ENCODE data around the gene ADAMTS12.
"Not testable (repeated sequence)": the region's sequence is repeated elsewhere in the genome, so short reads cannot be mapped to it uniquely, and the experiment has no call there.

The ADAMTS12 gene

DNA sequence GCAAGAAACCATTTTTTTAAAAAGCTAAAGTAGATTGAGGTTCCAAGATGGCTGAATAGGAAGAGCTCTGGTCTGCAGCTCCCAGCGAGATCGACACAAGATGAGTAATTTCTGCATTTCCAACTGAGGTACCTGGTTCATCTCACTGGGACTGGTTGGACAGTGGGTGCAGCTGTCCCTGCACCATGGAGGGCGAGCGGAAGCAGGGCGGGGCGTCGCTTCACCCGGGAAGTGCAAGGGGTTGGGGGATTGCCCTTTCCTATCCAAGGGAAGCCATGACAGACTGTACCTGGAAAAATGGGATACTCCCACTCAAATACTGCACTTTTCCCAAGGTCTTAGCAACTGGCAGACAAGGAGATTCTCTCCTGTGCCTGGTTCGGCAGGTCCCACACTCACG is 352.0 kb downstream of the ADAMTS12 start:
- H4K91ac ChIP-seq (ENCODE audit: low read length): not testable (repeated sequence)

GRCh38 chr5:33539212-33539611 is 352.6 kb downstream of the ADAMTS12 start:
- Histone ChIP-seq H3K4me3 (ENCODE audit: insufficient read depth in 1 of 2, low read depth in 1 of 2, low read length in 2 of 2) (no peak overlapping the region), H2BK120ac (ENCODE audit: low read depth, low read length) (no peak overlapping the region)
- 83% methylated on average over 1 of the region's 1 CpG for WGBS

More for the DNA sequence above, 352.0 kb downstream of the ADAMTS12 start:
- not testable (repeated sequence) for H3K27me3 ChIP-seq (ENCODE audit: control insufficient read depth in 1 of 2, insufficient read depth in 1 of 2, low read length in 2 of 2); DNase-seq; H3K4me2 ChIP-seq (ENCODE audit: low read length, poor library complexity, severe bottlenecking); H3K27ac ChIP-seq (ENCODE audit: low read length, poor library complexity, severe bottlenecking); H3K4me3 ChIP-seq (ENCODE audit: insufficient read depth in 1 of 2, low read depth in 1 of 2, low read length in 2 of 2); H2BK12ac ChIP-seq (ENCODE audit: low read length in 2 of 2); H2BK5ac ChIP-seq (ENCODE audit: low read depth, low read length, poor library complexity, severe bottlenecking); H3K79me1 ChIP-seq (replicated peaks; ENCODE audit: low read length, poor library complexity, severe bottlenecking); H3K18ac ChIP-seq (ENCODE audit: low read depth in 1 of 2, low read length in 2 of 2); H3K23ac ChIP-seq (ENCODE audit: low read length in 2 of 2); H3K4ac ChIP-seq (ENCODE audit: low read depth in 1 of 2, low read length in 2 of 2); H3K9me3 ChIP-seq (ENCODE audit: control insufficient read depth, low read length); H2BK120ac ChIP-seq (ENCODE audit: low read depth, low read length); H4K8ac ChIP-seq (ENCODE audit: low read length); H3K9ac ChIP-seq (ENCODE audit: low read length); H2AFZ ChIP-seq (ENCODE audit: low read depth, low read length); H2BK15ac ChIP-seq (ENCODE audit: low read depth, poor library complexity, severe bottlenecking); H3K14ac ChIP-seq (ENCODE audit: low read length in 2 of 2); H3K4me1 ChIP-seq (ENCODE audit: control insufficient read depth, insufficient read depth, low read depth, low read length); H2AK5ac ChIP-seq (ENCODE audit: low read length, severe bottlenecking)
- peaks cover 7 to 33% of the 10 kb centered on the region in 2 experiments for H3K36me3 ChIP-seq (ENCODE audit: control insufficient read depth in 1 of 2, insufficient read depth in 2 of 2, low read depth in 1 of 2, low read length in 2 of 2)
- WGBS: 96% methylated on average over 10 of the region's 10 CpGs

DNA sequence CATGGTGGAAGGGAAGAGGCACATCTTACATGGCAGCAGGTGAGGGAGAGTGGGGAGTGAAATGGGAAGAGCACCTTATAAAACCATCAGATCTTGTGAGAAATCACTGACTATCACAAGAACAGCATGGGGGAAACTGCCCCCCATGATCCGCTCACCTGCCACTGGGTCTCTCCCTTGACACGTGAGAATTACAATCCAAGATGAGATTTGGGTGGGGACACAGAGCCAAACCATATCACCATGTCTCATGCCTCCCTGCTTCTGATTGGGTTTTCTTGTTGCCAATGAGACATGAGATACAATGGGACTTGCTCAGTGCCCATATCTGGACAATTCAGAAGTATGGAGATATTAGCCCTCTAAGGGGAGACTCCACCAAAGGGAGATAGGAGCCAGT is 353.6 kb downstream of the ADAMTS12 start:
- Histone ChIP-seq H3K79me1 (replicated peaks; ENCODE audit: low read length, poor library complexity, severe bottlenecking) (peaks cover 11% of the 10 kb centered on the region), H3K4me1 (ENCODE audit: control insufficient read depth, insufficient read depth, low read depth, low read length) (no peaks in the 10 kb centered on the region), H3K4me3 (ENCODE audit: insufficient read depth in 1 of 2, low read depth in 1 of 2, low read length in 2 of 2) (no peak overlapping the region), H3K18ac (ENCODE audit: low read depth in 1 of 2, low read length in 2 of 2) (no peak overlapping the region), H4K91ac (ENCODE audit: low read length) (no peak overlapping the region), H3K14ac (ENCODE audit: low read length in 2 of 2) (no peak overlapping the region), H2AFZ (ENCODE audit: low read depth, low read length) (no peak overlapping the region), H3K36me3 (ENCODE audit: control insufficient read depth in 1 of 2, insufficient read depth in 2 of 2, low read depth in 1 of 2, low read length in 2 of 2) (peaks cover 11 to 49% of the 10 kb centered on the region in 2 experiments), H2AK5ac (ENCODE audit: low read length, severe bottlenecking) (no peak overlapping the region), H3K4me2 (ENCODE audit: low read length, poor library complexity, severe bottlenecking) (no peak overlapping the region), H3K27me3 (ENCODE audit: control insufficient read depth in 1 of 2, insufficient read depth in 1 of 2, low read length in 2 of 2) (no peaks in the 10 kb centered on the region), H2BK120ac (ENCODE audit: low read depth, low read length) (no peak overlapping the region), H3K27ac (ENCODE audit: low read length, poor library complexity, severe bottlenecking) (no peak overlapping the region), H4K8ac (ENCODE audit: low read length) (no peak overlapping the region), H3K23ac (ENCODE audit: low read length in 2 of 2) (no peak overlapping the region), H3K4ac (ENCODE audit: low read depth in 1 of 2, low read length in 2 of 2) (no peak overlapping the region), H2BK15ac (ENCODE audit: low read depth, poor library complexity, severe bottlenecking) (no peak overlapping the region), H2BK12ac (ENCODE audit: low read length in 2 of 2) (no peak overlapping the region), H3K9me3 (ENCODE audit: control insufficient read depth, low read length) (no peaks in the 10 kb centered on the region), H3K9ac (ENCODE audit: low read length) (no peak overlapping the region), H2BK5ac (ENCODE audit: low read depth, low read length, poor library complexity, severe bottlenecking) (no peak overlapping the region)
- DNase-seq: no peak
- 100% methylated on average over 2 of the region's 2 CpGs for WGBS

More at GRCh38 chr5:33539212-33539611, 352.6 kb downstream of the ADAMTS12 start:
- Histone ChIP-seq H3K36me3 (ENCODE audit: control insufficient read depth in 1 of 2, insufficient read depth in 2 of 2, low read depth in 1 of 2, low read length in 2 of 2) (peaks cover 8 to 39% of the 10 kb centered on the region in 2 experiments), H3K9ac (ENCODE audit: low read length) (no peak overlapping the region), H3K4ac (ENCODE audit: low read depth in 1 of 2, low read length in 2 of 2) (no peak overlapping the region), H2AFZ (ENCODE audit: low read depth, low read length) (no peak overlapping the region), H3K79me1 (replicated peaks; ENCODE audit: low read length, poor library complexity, severe bottlenecking) (peaks cover 8% of the 10 kb centered on the region), H2BK5ac (ENCODE audit: low read depth, low read length, poor library complexity, severe bottlenecking) (no peak overlapping the region), H3K4me1 (ENCODE audit: control insufficient read depth, insufficient read depth, low read depth, low read length) (no peaks in the 10 kb centered on the region), H4K91ac (ENCODE audit: low read length) (no peak overlapping the region), H2BK12ac (ENCODE audit: low read length in 2 of 2) (no peak overlapping the region), H3K9me3 (ENCODE audit: control insufficient read depth, low read length) (no peaks in the 10 kb centered on the region), H2AK5ac (ENCODE audit: low read length, severe bottlenecking) (no peak overlapping the region), H3K27me3 (ENCODE audit: control insufficient read depth in 1 of 2, insufficient read depth in 1 of 2, low read length in 2 of 2) (no peaks in the 10 kb centered on the region), H3K14ac (ENCODE audit: low read length in 2 of 2) (no peak overlapping the region), H3K27ac (ENCODE audit: low read length, poor library complexity, severe bottlenecking) (no peak overlapping the region), H3K4me2 (ENCODE audit: low read length, poor library complexity, severe bottlenecking) (no peak overlapping the region), H3K18ac (ENCODE audit: low read depth in 1 of 2, low read length in 2 of 2) (no peak overlapping the region), H4K8ac (ENCODE audit: low read length) (no peak overlapping the region), H2BK15ac (ENCODE audit: low read depth, poor library complexity, severe bottlenecking) (no peak overlapping the region), H3K23ac (ENCODE audit: low read length in 2 of 2) (no peak overlapping the region)
- DNase-seq: no peak

DNA sequence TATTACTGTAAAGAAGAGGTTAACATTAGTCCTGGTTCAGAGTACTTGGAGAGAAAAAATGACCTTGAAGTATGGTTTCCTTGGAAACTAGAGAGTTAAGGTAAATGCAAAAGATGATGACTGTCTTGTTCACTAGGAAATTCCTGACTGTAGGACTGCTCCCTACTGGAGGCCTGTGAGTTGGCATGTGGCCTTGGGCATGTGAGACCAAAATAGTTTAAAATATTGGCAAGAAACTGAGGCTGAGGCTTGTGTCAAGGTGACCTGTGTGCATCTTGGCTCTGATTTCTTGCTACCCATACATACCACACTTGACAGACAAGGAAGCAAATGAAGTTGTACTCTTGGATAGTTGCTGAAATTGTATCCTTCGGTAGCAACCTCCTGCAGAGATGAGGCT is 354.6 kb downstream of the ADAMTS12 start:
- H3K27ac ChIP-seq (ENCODE audit: low read length, poor library complexity, severe bottlenecking): no peak overlapping the region
- H3K4me2 ChIP-seq (ENCODE audit: low read length, poor library complexity, severe bottlenecking): no peak overlapping the region
- no peak overlapping the region for H4K8ac ChIP-seq (ENCODE audit: low read length)
- H2AFZ ChIP-seq (ENCODE audit: low read depth, low read length): no peak overlapping the region
- 89% methylated on average over 1 of the region's 1 CpG for WGBS
- no peaks in the 10 kb centered on the region for H3K9me3 ChIP-seq (ENCODE audit: control insufficient read depth, low read length)
- H2BK12ac ChIP-seq (ENCODE audit: low read length in 2 of 2): no peak overlapping the region
- H3K27me3 ChIP-seq (ENCODE audit: control insufficient read depth in 1 of 2, insufficient read depth in 1 of 2, low read length in 2 of 2): no peaks in the 10 kb centered on the region
- peaks cover 11% of the 10 kb centered on the region for H3K79me1 ChIP-seq (replicated peaks; ENCODE audit: low read length, poor library complexity, severe bottlenecking)
- no peak overlapping the region for H3K18ac ChIP-seq (ENCODE audit: low read depth in 1 of 2, low read length in 2 of 2)
- DNase-seq: no peak
- H3K4me1 ChIP-seq (ENCODE audit: control insufficient read depth, insufficient read depth, low read depth, low read length): no peaks in the 10 kb centered on the region
- no peak overlapping the region for H4K91ac ChIP-seq (ENCODE audit: low read length)
- no peak overlapping the region for H2BK5ac ChIP-seq (ENCODE audit: low read depth, low read length, poor library complexity, severe bottlenecking)
- no peak overlapping the region for H3K9ac ChIP-seq (ENCODE audit: low read length)
- no peak overlapping the region for H3K4me3 ChIP-seq (ENCODE audit: insufficient read depth in 1 of 2, low read depth in 1 of 2, low read length in 2 of 2)
- no peak overlapping the region for H2AK5ac ChIP-seq (ENCODE audit: low read length, severe bottlenecking)
- H3K36me3 ChIP-seq (ENCODE audit: control insufficient read depth in 1 of 2, insufficient read depth in 2 of 2, low read depth in 1 of 2, low read length in 2 of 2): peaks cover 11 to 54% of the 10 kb centered on the region in 2 experiments
- H3K4ac ChIP-seq (ENCODE audit: low read depth in 1 of 2, low read length in 2 of 2): no peak overlapping the region
- H2BK15ac ChIP-seq (ENCODE audit: low read depth, poor library complexity, severe bottlenecking): no peak overlapping the region
- H3K23ac ChIP-seq (ENCODE audit: low read length in 2 of 2): no peak overlapping the region
- no peak overlapping the region for H2BK120ac ChIP-seq (ENCODE audit: low read depth, low read length)
- H3K14ac ChIP-seq (ENCODE audit: low read length in 2 of 2): no peak overlapping the region

Measured in mesenchymal stem cell (in vitro differentiated cells and primary cell).